Fibroblast of mammary gland (primary cell): ENCODE measurements around the gene PBRM1.

Experiments used
- DNase-seq: peaks from one replicate; pipeline ENCODE4 v3.0.0-alpha.2; 2010; ENCODE audit warnings: low read depth
- H3K4me3 ChIP-seq: 2 replicates; pipeline ENCODE4 v1.5.1; 2011; ENCODE audit warnings: low read depth, mild to moderate bottlenecking, low read length, moderate library complexity; ENCODE audit not compliant: control insufficient read depth
- TF ChIP-seq, protein P1 (sequence below): conservative IDR thresholded peaks from 2 replicates; pipeline ENCODE4 v1.5.1; 2011; ENCODE audit warnings: low read depth, low read length, inconsistent platforms; ENCODE audit not compliant: control insufficient read depth, insufficient read depth

The PBRM1 gene

DNA sequence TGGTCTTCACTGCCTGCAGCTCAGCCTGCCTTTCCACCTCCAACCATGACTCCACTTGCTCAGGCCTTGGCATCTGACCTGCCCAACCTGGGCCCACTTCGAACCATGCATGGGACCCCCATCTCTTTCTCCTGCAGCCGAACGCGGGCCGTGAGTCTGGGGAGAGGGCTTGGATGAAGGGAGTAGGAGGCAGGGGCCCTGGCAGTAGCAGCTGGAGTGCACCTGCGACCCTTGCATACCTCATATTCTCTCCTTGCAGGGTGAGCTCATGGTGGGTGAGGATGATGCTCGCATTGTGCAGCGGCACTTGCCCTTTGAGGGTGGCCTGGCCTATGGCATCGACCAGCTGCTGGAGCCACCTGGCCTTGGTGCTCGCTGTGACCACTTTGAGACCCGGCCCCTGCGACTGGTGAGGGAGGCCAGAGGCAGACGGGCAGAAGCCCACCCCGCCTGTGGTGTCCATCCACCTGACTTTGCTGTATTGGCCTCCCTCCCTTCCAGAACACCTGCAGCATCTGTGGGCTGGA, 165.5 kb downstream of the PBRM1 start:
- H3K4me3 ChIP-seq = no peak overlapping the region
- TF ChIP-seq, protein P1, sequence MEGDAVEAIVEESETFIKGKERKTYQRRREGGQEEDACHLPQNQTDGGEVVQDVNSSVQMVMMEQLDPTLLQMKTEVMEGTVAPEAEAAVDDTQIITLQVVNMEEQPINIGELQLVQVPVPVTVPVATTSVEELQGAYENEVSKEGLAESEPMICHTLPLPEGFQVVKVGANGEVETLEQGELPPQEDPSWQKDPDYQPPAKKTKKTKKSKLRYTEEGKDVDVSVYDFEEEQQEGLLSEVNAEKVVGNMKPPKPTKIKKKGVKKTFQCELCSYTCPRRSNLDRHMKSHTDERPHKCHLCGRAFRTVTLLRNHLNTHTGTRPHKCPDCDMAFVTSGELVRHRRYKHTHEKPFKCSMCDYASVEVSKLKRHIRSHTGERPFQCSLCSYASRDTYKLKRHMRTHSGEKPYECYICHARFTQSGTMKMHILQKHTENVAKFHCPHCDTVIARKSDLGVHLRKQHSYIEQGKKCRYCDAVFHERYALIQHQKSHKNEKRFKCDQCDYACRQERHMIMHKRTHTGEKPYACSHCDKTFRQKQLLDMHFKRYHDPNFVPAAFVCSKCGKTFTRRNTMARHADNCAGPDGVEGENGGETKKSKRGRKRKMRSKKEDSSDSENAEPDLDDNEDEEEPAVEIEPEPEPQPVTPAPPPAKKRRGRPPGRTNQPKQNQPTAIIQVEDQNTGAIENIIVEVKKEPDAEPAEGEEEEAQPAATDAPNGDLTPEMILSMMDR = no peak
- DNase-seq = no peak

GRCh38 chr3:52519445-52520140, 166.1 kb downstream of the PBRM1 start:
- no peak for DNase-seq
- H3K4me3 ChIP-seq = no peak overlapping the region
- TF ChIP-seq, protein P1 = no peak

- DNase-seq = no peak
- no peak overlapping the region for H3K4me3 ChIP-seq
- TF ChIP-seq, protein P1 = no peak
Measured at GRCh38 chr3:52518723-52519444, 166.8 kb downstream of the PBRM1 start.

GRCh38 chr3:52517796-52518722, 167.7 kb downstream of the PBRM1 start:
- H3K4me3 ChIP-seq = no peak overlapping the region
- DNase-seq = no peak
- TF ChIP-seq, protein P1 = no peak

GRCh38 chr3:52516509-52517195, 169.1 kb downstream of the PBRM1 start:
- no peak for DNase-seq
- no peak overlapping the region for H3K4me3 ChIP-seq
- TF ChIP-seq, protein P1 = no peak

- TF ChIP-seq, protein P1 = no peak
- DNase-seq = no peak
- H3K4me3 ChIP-seq = no peak overlapping the region
Measured at GRCh38 chr3:52515192-52515591, 170.5 kb downstream of the PBRM1 start.
